CD4-positive, alpha-beta T cell treated with Interleukin-15 for 4 hours (primary cell): ENCODE measurements around the gene PPCDC.
A peak's percentile ranks its signal among the peaks of the same experiment; 100 is the strongest.

ENCODE experiments used
- DNase-seq: peaks from one replicate; pipeline ENCODE4 v3.0.0-alpha.2; 2020; ENCODE audit warnings: low spot score

Gene PPCDC, protein sequence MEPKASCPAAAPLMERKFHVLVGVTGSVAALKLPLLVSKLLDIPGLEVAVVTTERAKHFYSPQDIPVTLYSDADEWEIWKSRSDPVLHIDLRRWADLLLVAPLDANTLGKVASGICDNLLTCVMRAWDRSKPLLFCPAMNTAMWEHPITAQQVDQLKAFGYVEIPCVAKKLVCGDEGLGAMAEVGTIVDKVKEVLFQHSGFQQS

DNA sequence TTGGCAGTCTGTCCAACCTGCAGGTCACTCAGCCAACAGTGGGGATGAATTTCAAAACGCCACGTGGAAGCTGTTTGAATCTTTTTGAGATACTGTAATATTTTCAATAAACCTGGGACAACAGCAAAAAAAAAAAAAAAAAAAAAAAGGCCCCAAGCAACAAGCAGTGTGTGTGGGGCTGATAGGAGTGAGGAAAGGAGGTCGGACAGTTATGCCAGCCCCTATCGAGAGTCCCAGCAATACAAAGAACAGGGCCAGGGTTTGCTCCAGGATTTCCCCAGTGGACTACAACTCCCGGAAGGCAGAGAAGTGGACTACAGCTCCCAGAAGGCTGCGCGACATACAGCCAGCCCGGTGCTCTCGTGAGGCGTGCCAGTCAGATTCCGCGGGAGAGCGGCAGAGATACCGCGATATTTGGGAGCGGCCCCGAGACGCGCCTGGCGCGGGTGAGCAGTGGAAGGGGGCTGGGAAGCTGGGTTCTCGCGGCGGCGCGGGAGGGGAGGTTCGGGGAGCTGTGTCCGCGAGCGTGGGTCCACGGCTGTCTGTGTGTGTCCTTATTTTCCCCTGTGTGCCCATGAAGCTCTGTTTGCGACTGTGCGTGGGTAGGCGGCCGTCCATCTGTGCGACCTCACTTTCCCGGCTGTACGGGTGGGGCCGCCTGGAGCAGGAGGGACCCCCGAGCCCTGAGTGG is at the start of gene PPCDC:
PPCDC (plus strand) TSS at position 410 of the 691 bp plus-strand sequence. CDS start 4,729 bp downstream, outside the sequence.
- DNase-seq = peak; percentile 95

DNA sequence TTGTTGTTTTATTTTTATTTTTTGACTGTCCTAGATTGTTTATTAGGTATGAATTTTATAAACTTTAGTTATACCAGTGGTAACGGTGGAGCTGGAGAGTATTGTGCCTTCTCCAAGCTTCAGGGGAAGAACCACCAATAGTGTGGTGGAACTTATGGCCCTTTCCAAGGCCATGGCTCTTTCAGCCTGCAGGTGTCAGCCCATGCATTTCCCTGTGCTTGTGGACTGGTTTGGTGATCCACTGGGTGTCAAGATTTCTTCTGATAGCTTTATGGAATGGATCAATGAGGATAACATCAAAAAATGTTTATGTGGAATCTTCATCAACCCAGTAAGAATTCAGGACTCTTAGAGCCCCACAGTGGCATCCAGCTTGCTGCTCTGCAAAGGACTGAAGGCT is 47.2 kb upstream of the PPCDC start:
- DNase-seq = no peak

DNA sequence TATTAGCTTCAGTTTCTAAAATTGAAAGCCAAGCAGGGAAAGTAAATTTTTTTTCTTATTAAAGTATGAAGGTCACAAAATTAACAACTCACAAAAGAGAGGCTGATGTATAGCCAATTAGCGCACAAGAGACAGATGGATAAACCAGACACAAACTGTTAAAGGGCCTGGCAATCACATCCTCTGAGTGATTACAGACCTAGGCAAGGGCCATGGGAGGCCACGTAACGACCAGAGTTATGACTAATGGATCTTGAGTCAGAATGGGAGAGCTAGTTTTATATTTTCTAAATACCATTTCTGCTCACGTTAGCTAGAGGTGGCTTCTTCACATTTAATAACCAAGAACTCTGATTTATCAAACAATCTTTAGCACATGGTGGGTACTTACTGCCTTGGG is 45.8 kb upstream of the PPCDC start:
- no peak for DNase-seq

DNA sequence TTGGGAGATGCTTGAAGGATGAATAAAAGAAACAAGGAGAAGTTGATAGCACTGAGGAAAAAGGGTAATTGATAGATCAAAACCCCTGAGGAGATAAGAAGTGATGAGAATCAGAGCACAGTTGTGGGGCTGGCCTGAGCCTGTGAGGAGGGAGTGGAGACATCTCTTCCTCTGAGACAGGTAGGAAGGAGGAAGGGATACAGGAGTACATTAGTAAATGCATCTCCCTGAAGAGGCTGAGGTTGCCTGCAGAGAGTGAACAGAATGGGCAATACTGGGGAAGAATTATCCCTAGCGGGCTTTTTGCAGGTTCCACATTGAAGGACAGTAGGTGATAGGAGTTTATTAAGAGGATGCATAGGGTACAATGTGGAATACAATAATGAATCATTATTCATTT is 45.3 kb upstream of the PPCDC start:
- DNase-seq = no peak

DNA sequence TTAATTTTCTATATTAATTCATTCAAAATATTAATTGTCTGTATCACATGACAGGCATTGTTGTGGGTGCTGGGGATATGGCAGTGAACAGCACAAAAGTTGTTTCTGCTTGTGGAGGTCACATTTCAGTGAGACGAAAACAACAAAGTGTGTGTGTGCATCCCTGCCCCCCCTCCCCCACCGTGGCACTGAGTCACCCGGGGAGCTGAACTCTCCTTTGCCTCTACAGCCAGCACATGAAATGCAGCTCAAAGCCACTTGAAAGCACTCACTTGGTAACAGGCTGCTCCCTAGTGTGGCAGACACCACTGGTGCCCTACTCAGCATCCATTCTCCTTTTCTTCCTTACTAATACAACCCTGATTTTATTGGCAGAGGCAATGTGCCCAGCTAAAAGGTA is 44.9 kb upstream of the PPCDC start:
- no peak for DNase-seq

DNA sequence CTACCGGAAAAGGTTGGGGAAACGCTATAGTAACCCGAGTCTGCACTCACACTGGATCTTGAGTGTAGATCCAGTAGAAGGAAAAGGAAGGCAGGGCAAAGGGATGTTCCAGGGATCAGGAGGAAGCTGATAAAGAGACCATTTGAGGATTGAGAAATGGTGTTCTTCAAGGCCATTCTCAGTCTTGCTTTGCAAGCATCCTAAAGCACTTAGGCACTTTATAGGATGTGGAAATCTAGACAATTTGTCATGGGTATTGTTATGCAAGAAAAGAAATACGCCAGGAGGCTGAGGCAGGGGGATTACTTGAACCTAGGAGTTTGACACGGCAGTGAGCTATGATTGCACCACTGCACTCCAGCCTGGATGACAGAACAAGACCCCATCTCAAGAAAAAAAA is 41.2 kb upstream of the PPCDC start:
- DNase-seq = no peak

DNA sequence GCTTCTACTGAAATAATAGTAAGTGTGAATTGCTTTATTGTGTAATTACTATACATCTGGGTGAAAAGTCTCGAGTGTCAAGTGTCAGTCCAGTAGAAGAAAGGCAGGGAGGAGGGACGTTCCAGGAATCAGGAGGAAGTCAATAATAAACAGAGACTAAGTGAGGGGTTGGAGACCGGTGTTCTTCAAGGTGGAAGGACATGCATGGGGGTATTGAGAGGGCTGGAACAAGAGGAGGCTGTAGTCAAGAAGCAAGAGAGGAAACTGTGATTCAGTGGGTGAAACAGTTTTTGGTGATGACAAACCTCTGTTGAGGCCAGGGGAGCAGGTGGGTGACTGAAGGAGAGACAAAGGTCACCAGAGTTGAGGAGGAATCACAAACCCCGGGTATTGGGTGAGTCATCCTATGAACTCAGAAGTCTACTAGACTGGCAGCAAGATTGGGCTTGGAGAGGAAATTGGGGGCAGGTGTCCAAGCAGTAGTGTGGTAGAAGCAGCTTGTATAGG is 39.6 kb upstream of the PPCDC start:
- DNase-seq = no peak

DNA sequence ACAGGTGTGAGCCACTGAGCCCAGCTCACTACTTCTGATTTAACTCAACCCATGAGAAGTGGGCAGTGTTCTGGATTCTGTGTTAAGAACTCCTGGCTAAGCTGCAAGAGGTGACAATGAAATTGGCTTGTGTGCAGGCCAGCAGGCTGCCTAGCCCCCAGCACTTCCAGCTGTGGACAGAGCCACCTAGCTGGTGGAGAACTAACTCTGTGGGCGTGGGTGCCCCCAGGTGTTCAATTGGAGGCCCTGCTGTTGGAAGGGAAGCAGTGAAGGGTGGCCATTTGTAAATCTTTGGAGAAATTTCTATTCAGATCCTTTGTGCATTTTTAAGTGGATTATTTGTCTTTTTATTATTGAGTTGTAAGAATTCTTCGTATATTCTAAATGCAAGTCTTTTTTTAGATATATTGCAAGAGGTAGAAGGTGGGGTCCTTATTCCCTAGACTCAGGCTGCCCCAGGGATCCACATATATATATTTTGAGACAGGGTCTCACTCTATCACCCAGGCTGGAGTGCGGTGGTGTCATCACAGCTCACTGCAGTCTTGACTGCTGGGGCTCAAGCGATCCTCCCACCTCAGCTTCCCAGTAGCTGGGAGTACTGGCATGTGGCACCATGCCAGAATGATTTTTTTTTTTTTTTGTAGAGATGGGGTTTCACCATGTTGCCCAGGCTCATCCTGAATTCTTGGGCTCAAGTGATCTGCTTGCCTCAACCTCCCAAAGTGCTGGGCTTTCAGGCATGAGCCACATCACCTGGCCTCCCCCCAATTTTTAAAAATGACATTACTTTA is 35.2 kb upstream of the PPCDC start:
- DNase-seq = peak; percentile 6

DNA sequence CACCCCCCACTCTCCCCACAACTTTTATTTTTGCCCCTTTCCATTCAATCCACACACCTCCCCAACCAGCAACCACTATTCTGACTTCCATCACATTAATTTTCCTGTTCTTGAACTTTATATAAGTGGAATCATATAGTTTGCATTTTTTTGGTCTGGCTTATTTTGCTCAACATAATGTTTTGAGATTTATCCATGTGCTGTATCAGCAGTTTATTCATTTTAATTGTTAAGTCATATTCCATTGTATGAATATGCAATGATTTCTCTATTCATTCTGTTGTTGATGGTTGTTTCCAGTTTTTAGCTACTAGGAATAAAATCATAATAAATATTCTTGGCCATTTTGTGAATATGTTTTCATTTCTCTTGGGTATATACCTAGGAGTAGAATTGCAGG is 33.9 kb upstream of the PPCDC start:
- no peak for DNase-seq

DNA sequence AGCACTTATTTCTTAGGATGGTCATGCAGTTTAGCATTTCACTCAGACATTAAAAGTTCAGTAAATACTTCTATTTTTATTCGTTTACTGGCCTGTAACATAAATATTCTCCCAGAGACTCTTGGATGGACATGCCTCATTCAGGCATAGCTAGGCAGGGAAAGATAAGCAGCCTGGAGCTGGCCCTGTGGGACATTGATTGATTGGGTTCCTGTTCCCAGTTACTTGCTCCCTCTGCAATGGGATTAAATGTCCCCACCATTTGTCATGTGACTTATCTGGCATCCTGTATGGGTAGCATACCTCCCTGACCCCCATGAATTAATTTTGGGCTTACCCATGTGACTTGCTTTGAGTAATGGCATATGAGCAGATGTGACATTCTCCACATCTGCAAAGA is 30.8 kb upstream of the PPCDC start:
- DNase-seq = no peak

DNA sequence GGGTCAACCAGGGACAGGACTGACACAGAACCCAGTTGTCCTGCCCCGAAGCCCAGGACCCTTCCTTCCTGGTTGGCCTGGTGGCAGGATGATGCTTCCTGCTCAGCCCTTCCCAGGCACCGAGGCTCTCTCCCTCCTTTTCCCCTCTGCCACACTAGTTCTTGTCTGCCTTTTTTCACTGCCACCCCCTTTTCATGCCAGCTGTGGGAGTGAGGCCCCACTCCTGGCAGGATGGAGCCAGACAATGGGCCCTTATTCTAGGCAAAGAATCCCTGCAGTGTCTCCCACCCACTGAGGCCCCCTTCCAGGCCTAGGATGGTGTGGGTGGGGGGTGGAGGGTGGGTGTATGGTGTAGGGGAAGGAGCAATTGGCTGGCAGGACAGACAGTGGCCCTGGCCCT is 29.2 kb upstream of the PPCDC start:
- no peak for DNase-seq

DNA sequence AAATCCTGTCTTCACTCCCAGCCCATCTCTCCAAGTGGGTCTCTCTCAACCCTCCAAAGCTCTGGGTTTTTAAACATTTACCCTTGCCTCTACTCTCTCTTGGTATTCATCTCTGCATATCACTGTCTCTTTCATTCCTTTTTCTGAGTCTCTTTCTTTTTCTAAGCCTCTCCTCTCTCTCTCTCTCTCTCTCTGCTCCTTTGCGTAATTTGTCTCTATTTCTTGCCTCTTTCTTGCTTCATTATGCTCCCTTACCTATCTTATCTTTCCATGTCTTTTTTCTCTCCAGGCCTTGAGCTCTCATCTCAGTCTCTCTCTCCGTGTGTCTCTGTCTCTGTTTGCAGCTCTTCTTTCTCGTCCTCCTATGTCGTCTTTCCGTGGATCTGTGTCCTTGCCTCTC is 28.7 kb upstream of the PPCDC start:
- no peak for DNase-seq

DNA sequence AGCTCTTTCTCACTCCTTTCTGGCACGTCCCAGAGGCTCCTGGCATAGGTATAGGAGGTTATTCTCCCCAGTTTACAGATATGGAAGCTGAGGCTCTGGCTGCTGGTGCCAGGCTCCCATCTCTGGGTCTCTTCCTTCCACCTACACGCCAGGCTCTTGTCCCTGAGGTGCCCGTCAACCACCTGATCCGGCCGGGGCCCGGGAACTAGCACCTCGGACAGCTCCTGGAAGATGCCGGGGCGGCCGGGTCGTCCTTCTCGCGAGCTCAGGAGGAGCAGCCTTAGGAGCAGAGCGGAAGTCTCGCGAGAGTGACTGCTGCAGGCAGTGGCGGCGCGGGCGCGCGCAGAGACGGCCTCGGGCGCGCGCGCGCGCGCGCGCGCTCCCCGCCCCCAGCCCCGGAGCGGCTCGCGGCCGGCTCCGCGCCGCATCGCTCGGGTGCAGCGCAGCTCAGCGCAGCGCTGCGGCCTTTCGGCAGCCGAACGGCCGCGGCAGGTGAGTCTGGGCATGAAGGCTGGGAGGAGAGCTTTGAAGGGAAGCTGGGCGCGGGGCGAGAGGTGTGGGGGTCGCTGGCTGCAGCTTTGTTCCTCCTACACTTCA is 28.1 kb upstream of the PPCDC start, which contains the start of gene SCAMP5:
SCAMP5 (plus strand) TSS at position 382 of the 597 bp plus-strand sequence. CDS start 16,277 bp downstream, outside the sequence.
- DNase-seq = peak; percentile 89

DNA sequence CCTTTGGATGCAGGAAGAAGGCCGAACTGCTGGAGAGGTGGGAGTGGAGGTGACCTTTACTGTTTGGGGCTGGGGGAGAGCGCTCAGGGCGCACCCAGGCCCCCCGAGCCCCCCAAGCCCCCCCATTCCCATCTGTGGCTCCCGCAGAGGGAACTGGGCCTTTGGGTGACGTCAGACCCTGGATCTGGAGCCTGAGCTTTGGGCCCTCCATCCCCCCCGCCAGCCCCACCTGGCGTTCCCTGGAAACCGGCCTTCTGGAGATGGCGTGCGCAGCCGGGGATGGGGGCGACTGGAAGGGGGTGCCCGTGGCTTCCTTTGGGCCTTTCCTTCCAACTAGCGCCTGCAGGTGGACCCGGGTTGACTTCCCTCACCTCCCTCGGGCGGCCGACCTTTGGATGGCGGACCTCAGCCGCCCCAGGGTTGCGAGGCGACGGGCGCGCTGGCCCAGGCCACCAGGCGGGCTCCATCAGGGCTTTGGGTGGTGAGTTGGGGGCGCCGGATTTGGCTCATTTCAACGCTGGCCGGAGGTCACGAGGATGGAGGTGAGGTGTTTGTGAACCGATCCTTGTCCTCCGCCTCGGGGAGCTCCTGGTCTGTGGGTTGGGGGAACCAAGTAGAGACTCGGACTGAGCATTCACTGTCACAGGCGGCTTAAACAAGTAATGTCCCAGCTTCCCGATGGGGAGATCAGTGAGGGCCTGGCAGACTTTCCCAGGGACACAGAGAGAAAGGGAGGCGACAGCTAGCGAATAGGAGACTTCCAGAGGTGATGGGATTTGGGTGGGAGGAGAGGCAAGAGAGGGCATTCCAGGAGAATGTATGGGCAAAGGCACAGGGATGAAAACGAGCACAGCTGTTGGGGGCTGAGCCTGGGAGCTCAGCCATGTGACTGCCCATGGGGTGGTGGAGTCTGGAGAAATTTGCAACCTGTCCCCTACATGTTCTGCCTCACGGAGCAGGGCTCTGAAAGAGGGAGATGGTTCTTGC is 27.3 kb upstream of the PPCDC start:
- DNase-seq = no peak

DNA sequence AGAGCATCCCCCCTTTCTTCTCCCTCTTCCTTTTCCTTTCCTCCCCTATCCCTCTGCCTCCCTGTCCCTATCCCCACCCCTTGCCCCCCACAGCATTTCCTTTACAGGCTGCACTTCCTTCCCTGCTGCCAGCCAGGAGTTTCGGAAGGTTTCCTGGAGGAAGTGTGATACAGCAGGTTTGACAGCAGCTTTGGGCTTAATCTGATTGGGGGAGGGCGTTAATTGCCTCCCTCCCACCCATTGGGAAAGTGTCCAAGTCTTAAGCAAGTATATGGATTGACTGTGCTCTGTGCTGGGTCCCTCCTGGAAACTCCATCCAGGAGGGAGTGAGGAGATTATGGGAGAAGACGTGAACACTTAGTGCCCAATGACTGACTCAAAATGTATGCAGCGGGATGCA is 26.2 kb upstream of the PPCDC start:
- no peak for DNase-seq

DNA sequence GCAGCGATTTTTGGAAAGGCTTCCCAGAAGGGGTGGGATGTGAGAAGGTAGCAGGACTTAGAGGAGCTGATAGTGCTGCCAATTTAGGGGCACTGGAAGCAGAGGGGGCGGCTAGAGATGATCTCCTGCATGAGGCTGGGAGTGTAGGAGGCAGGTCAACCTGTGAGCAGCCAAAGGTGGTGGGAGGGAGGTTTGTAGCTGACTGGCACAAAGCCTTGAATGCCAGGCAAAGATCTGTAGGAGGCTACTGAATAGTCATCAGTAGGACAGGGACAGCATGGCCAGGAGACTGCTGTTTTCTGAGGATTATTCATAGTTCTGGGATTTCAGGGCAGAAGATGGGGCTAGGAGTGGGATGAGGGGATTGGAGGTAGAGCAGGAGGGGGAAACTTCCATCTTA is 25.8 kb upstream of the PPCDC start:
- DNase-seq = no peak

DNA sequence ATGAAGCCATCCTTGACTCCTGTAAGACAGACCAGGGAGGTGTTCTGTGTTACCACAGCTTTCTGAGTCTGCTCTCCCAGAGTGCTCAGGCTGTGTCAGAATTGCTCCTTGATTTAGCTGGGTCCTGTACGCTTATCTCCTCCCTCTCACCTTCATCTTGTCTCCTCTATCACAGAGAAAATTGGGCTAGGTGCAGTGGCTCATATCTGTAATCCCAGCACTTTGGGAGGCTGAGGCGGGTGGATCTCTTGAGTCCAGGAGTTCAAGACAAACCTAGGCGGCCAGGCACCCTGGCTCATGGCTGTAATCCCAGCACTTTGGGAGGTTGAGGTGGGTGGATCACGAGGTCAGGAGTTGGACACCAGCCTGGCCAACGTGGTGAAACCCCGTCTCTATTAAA is 22.1 kb upstream of the PPCDC start:
- no peak for DNase-seq

DNA sequence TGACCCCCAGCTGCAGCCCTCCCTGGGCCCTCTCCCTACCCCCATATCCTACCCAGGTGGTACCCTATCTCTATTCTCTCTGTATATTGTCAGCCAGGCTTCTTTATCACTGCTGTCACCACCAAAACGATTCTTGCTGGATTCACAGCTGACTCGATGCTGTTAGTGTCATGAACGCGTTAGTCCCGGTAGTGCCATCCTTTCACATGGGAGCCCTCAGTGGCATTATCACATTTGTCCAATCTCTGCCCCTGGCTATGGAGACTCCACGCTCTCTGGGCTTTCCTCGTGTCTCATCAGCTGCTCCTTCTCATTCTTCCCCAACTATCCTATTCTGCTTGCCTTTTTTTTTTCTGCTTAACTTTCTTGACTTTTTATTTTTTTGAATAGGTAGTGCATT is 21.0 kb upstream of the PPCDC start:
- no peak for DNase-seq

DNA sequence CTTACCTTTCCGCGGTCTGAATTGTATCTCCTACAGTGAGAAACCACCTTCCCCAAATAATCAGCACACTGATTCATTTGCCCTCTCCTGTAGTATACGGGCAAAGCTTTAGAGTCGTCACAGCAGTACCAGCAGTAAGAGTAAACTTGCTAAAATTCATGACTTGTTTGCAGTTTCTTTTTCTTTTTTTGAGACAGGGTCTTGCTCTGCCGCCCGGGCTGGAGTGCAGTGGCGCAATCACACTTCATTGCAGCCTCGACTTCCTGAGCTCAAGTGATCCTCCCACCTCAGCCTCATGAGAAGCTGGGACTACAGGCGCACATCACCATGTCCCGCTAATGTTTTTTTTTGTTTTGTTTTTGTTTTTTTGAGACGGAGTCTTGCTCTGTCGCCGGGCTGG is 16.2 kb upstream of the PPCDC start:
- no peak for DNase-seq

DNA sequence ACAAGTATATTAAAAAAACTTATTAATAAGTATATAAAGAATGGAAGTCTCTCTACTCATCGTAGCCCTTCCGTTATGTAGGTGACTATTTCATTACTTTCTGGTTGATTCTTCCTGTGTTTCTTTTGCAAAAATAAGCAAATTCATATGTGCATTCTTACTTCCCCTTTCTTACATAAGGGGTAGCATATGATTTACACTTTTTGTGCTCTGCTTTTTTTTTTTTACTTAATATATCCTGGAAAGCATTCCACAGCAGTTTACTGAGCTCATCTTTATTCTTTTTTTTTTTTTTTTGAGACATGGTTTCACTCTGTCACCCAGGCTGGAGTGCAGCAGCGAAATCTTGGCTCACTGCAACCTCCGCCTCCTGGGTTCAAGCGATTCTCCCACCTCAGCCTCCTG is 15.2 kb upstream of the PPCDC start:
- no peak for DNase-seq

DNA sequence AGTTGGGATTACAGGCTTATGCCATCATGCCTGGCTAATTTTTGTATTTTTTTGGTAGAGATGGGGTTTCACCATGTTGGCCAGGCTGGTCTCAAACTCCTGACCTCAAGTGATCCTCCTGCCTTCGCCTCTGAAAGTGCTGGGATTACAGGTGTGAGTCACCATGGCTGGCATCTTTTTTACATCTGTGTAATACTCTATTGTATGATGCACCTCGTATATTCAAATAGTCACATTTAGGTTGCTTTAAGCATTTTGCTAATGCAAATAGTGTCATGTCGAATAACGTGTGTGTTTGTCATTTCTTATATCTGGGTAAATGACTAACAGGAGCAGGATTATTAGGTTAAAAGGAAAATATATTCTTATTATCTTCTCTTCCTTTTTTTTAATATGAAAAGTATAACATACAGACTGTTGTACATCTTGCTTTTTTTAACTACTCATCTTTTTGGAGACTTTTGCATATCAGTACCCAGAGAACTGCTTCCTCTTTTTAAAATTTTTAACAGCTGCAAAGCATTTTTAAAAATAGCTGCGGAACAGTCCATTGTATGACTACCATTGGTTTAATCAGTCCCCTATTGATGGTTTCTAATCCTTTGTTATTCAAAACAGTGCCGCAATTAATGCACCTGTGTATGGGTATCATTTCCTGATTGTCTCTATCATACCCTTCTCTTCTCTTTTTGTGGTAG is 14.6 kb upstream of the PPCDC start:
- no peak for DNase-seq
